ENCODE measurements around the gene BARD1.

GRCh38 chr2:214679736-214680135 lies 129.7 kb downstream of the BARD1 start:
- no peak for TF ChIP-seq CTCF (IDR thresholded peaks at IDR 0.05)
- no peak for TF ChIP-seq POLR2A (IDR thresholded peaks at IDR 0.05)
